K562 (cell line): ENCODE results near the gene LINGO3. TPM values are rescaled to one million over a fixed set of nuclear protein-coding genes. Genes with fewer than 3 reads are reported as not detected.

Source experiments
- ATAC-seq: fragments of 200-7000 bp; cut with Tn5 transposase; 3 replicates; pipeline ENCODE4 v1.9.1; 2020; ENCODE audit warnings: moderate library complexity
- BruUV-seq: library from RNA; stranded (reverse); fragments of 400-500 nt; replicated peaks from 2 replicates; lab custom pipeline; 2021; lab: Mats Ljungman, UMichigan
- CTCF ChIA-PET: fragments of 300-600 bp; formaldehyde crosslinking; extraction: SDS; loops from one replicate; lab custom pipeline; 2021; ENCODE audit warnings: low intra/inter-chr PET ratio; lab: Yijun Ruan, JAX
- POLR2A ChIA-PET: fragments of 300-600, 350-650 bp; sonication (Branson Sonifier 250); formaldehyde crosslinking; extraction: SDS; loops from one replicate; lab custom pipeline; 2021; ENCODE audit warnings: antibody characterized with exemption, inconsistent platforms; lab: Yijun Ruan, JAX
- DNase-seq, 4 experiments: peaks; one replicate each; pipeline versions ENCODE4 v3.0.0 to v3.0.0-alpha.2; 2011 to 2018; ENCODE audit warnings: low spot score in 3 of 4, mixed read lengths in 3 of 4; ENCODE audit errors: extremely low read depth in 1 of 4
- FAIRE-seq: peaks from 2 replicates; lab custom pipeline; 2011; peaks lifted over from hg19 to GRCh38; lab: Jason Lieb, UNC
- H2AFZ ChIP-seq: 2 replicates; pipeline ENCODE4 v1.6.0; 2011; ENCODE audit warnings: low read depth, low read length, control low read depth, inconsistent platforms
- H3K27ac ChIP-seq: fragments of 200-600 bp; 3 replicates; pipeline ENCODE4 v1.8.0; 2011; ENCODE audit warnings: low read depth, mild to moderate bottlenecking, control low read depth, inconsistent platforms, low read length, moderate library complexity, mixed read lengths; ENCODE audit errors: extremely low read depth
- H3K27me3 ChIP-seq, 2 experiments: fragments of 300-600 bp in 1 of 2; 2 replicates in 1 of 2; 3 replicates in 1 of 2; pipeline versions ENCODE4 v1.6.0 to v1.8.0; 2011; ENCODE audit warnings: inconsistent platforms in 2 of 2, low read length in 2 of 2, mild to moderate bottlenecking in 1 of 2, mixed read lengths in 1 of 2, moderate library complexity in 1 of 2; ENCODE audit not compliant: control insufficient read depth in 2 of 2, insufficient read depth in 2 of 2
- H3K36me3 ChIP-seq: fragments of 300-600 bp; 3 replicates; pipeline ENCODE4 v1.8.0; 2011; ENCODE audit warnings: mild to moderate bottlenecking, low read length, inconsistent platforms; ENCODE audit not compliant: control insufficient read depth, insufficient read depth
- H3K4me1 ChIP-seq, 2 experiments: fragments of 200-600 bp in 1 of 2; replicated peaks in 1 of 2; 2 replicates in 1 of 2; 3 replicates in 1 of 2; pipeline versions ENCODE4 v1.5.1 to v1.8.0; 2011; ENCODE audit warnings: inconsistent platforms in 2 of 2, low read length in 2 of 2, mild to moderate bottlenecking in 1 of 2, mixed read lengths in 1 of 2, moderate library complexity in 1 of 2; ENCODE audit not compliant: control insufficient read depth in 2 of 2, insufficient read depth in 2 of 2
- H3K4me2 ChIP-seq: 2 replicates; pipeline ENCODE4 v1.6.1; 2011; ENCODE audit warnings: low read length, control low read depth, inconsistent platforms, mixed read lengths; ENCODE audit not compliant: insufficient read depth
- H3K4me3 ChIP-seq: fragments of 200-600 bp; sonication (generic), shearing (Covaris generic); 2 replicates; pipeline ENCODE4 v1.5.1; 2016; ENCODE audit warnings: control low read depth, inconsistent platforms
- H3K79me2 ChIP-seq: fragments of 200-600 bp; 3 replicates; pipeline ENCODE4 v1.8.0; 2011; ENCODE audit warnings: low read length, inconsistent platforms; ENCODE audit not compliant: control insufficient read depth, insufficient read depth
- H3K9ac ChIP-seq, 2 experiments: 2 replicates each; pipeline versions ENCODE4 v1.6.0 to v1.6.1; 2011; ENCODE audit warnings: low read depth in 2 of 2, low read length in 2 of 2, control low read depth in 1 of 2, inconsistent platforms in 1 of 2, mild to moderate bottlenecking in 1 of 2, mixed read lengths in 1 of 2; ENCODE audit not compliant: insufficient read depth in 1 of 2
- H3K9me1 ChIP-seq: one replicate; pipeline ENCODE4 v1.6.0; 2011; ENCODE audit warnings: inconsistent platforms, mild to moderate bottlenecking, low read length, moderate library complexity; ENCODE audit not compliant: control insufficient read depth, insufficient read depth
- H3K9me3 ChIP-seq: replicated peaks from 2 replicates; pipeline ENCODE4 v1.5.1; 2011; ENCODE audit warnings: low read depth, low read length, inconsistent platforms; ENCODE audit not compliant: control insufficient read depth, insufficient read depth
- H4K20me1 ChIP-seq: replicated peaks from 2 replicates; pipeline ENCODE4 v1.6.1; 2011; ENCODE audit warnings: low read length, inconsistent platforms, mixed read lengths; ENCODE audit not compliant: control insufficient read depth, insufficient read depth
- BRF1 ChIP-seq: IDR thresholded peaks from 3 replicates; pipeline ENCODE4 v1.6.1; 2011; ENCODE audit warnings: borderline replicate concordance, mild to moderate bottlenecking; ENCODE audit not compliant: insufficient read length; ENCODE audit errors: extremely low read depth
- CBFA2T3 ChIP-seq: fragments of 450-650 bp; IDR thresholded peaks from 2 replicates; pipeline ENCODE4 v1.6.1; 2017
- CHD2 ChIP-seq: IDR thresholded peaks from 2 replicates; pipeline ENCODE4 v1.6.1; 2011; ENCODE audit warnings: low read depth, low read length
- CHD4 ChIP-seq: fragments of 200-600 bp; sonication (generic); IDR thresholded peaks from 3 replicates; pipeline ENCODE4 v1.6.1; 2012; ENCODE audit warnings: low read depth, mild to moderate bottlenecking, mixed read lengths, low read length, inconsistent platforms; ENCODE audit not compliant: insufficient read depth, insufficient replicate concordance, poor library complexity, severe bottlenecking
- COPS2 ChIP-seq: fragments of 450-650 bp; conservative IDR thresholded peaks from 2 replicates; pipeline ENCODE4 v1.6.1; 2016; ENCODE audit warnings: mild to moderate bottlenecking, moderate library complexity
- DLX4 ChIP-seq: fragments of 250-450 bp; sonication (Bioruptor Pico); IDR thresholded peaks from 2 replicates; pipeline ENCODE4 v1.6.1; 2021; ENCODE audit warnings: mild to moderate bottlenecking
- EP300 ChIP-seq: IDR thresholded peaks from 2 replicates; pipeline ENCODE4 v1.6.1; 2012; ENCODE audit warnings: low read length, improper control_type of control experiment
- GATA2 ChIP-seq: sonication (generic); formaldehyde crosslinking; IDR thresholded peaks from 2 replicates; pipeline ENCODE4 v1.4.0; 2020; ENCODE audit warnings: mild to moderate bottlenecking, missing genetic modification reagents
- NONO ChIP-seq, 2 experiments: fragments of 200-400 bp in 1 of 2; fragments of 450-650 bp in 1 of 2; formaldehyde crosslinking in 1 of 2; IDR thresholded peaks; 2 replicates each; pipeline ENCODE4 v1.6.1; 2017; ENCODE audit warnings: low read depth in 2 of 2, mild to moderate bottlenecking in 2 of 2, moderate library complexity in 2 of 2, low read length in 1 of 2
- RBM17 ChIP-seq: fragments of 200-400 bp; formaldehyde crosslinking; IDR thresholded peaks from 2 replicates; pipeline ENCODE4 v1.6.1; 2017; ENCODE audit warnings: low read depth, mild to moderate bottlenecking, low read length, borderline replicate concordance
- SMAD2 ChIP-seq: fragments of 150-350 bp; IDR thresholded peaks from 2 replicates; pipeline ENCODE4 v1.6.1; 2014; ENCODE audit warnings: low read depth, mild to moderate bottlenecking, low read length
- ZBED1 ChIP-seq: IDR thresholded peaks from 2 replicates; pipeline ENCODE4 v1.6.1; 2014
- ZEB2 ChIP-seq: fragments of 450-650 bp; IDR thresholded peaks from 2 replicates; pipeline ENCODE4 v1.6.1; 2016
- ZNF398 ChIP-seq: fragments of 250-450 bp; sonication (Bioruptor Pico); IDR thresholded peaks from 2 replicates; pipeline ENCODE4 v1.8.0; 2021; ENCODE audit warnings: moderate library complexity, mild to moderate bottlenecking, inconsistent platforms
- ZNF699 ChIP-seq: fragments of 250-450 bp; sonication (Bioruptor Pico); IDR thresholded peaks from 2 replicates; pipeline ENCODE4 v1.8.0; 2021; ENCODE audit warnings: mild to moderate bottlenecking, moderate library complexity; ENCODE audit not compliant: insufficient replicate concordance
- ZNF76 ChIP-seq: fragments of 250-450 bp; sonication (Bioruptor Pico); IDR thresholded peaks from 2 replicates; pipeline ENCODE4 v1.4.0; 2020; ENCODE audit warnings: mild to moderate bottlenecking, moderate library complexity, borderline replicate concordance
- ZNF778 ChIP-seq: fragments of 450-650 bp; formaldehyde crosslinking; IDR thresholded peaks from 2 replicates; pipeline ENCODE4 v1.4.0; 2020; ENCODE audit warnings: mild to moderate bottlenecking, moderate library complexity
- WGBS: fragments of 100-300 bp; shearing (Covaris generic); methylation state at CpG from one replicate; pipeline ENCODE4 v1.1.6; 2016; ENCODE audit warnings: low coverage, mixed read lengths; ENCODE audit not compliant: insufficient coverage; ENCODE audit errors: missing lambda C conversion rate; 5-methylcytosine and 5-hydroxymethylcytosine counted together
- in situ Hi-C: fragments of 300-500 bp; cut with MboI; formaldehyde crosslinking; loops from 4 replicates; pipeline ENCODE4 v1.15.0; 2018; ENCODE audit warnings: inconsistent platforms, mixed read lengths
- intact Hi-C: fragments of 100-400 bp; cut with micrococcal nuclease; formaldehyde crosslinking; loops from 2 replicates; pipeline ENCODE4 v1.14.2; 2022
- polyA plus RNA-seq, 8 experiments: library from polyadenylated mRNA; depleted of rRNA in 4 of 8; stranded (reverse) in 5 of 8; unstranded in 3 of 8; fragments of >200 nt; fragmentation: Nextera tagmentation in 2 of 8; fragmentation: Illumina TruSeq in 1 of 8; extraction: Ambion mirVana in 2 of 8; extraction: Trizol in 1 of 8; gene quantifications; 2 replicates each; pipeline versions ENCODE4 v1.2.1 to v1.2.3, GENCODE V29; 2011 to 2014; ENCODE audit warnings: inconsistent platforms in 1 of 8, missing spikeins in 1 of 8
- total RNA-seq, 7 experiments: library from RNA; depleted of rRNA in 6 of 7; stranded (reverse); fragments of >200 nt in 6 of 7; fragmentation: Illumina TruSeq in 2 of 7; extraction: Trizol in 2 of 7; gene quantifications; 2 replicates each; pipeline versions ENCODE4 v1.2.1 to v1.2.3, GENCODE V29; 2011 to 2021; ENCODE audit warnings: low replicate concordance in 1 of 7
- TF ChIP-seq, protein P1 (sequence below), 3 experiments: fragments of 200-800 bp in 1 of 3; fragments of 250-450 bp in 1 of 3; fragments of 450-650 bp in 1 of 3; sonication (Bioruptor Pico) in 1 of 3; sonication (Bioruptor generic) in 1 of 3; formaldehyde crosslinking in 1 of 3; IDR thresholded peaks; 2 replicates each; pipeline versions ENCODE4 v1.6.1 to v1.8.0; 2016 to 2022; ENCODE audit warnings: mild to moderate bottlenecking in 2 of 3, missing genetic modification characterization in 2 of 3, missing compliant biosample characterization in 1 of 3, moderate library complexity in 1 of 3

LINGO3 gene
- total and polyA plus RNA-seq, 9 of the 15 experiments (the other 6 are each of a cell fraction or from before 2014, with no cell fraction given) = 0.03 to 0.05 (median 0.03) TPM; not detected in 6

DNA sequence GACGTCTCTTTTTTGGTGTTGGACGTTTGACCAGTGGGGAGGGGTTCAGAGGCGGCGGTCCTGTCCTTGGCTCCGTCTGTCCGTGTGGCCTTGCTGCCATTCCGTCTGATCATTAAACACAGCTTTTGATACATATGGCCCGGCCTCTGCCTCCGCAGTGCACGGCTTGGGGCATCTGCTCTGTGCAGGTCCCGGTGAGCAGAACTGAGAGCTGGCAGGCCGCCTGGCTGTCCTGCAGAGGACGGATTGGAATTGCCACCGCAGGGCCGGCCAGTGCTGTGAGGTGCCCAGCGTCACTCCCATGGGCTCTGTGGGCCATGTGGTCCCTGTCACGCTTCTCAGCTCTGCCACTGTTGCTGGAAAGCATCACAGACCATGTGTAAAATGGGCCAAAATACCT is 46.7 kb upstream of the LINGO3 start:
- H3K9ac ChIP-seq = no peak overlapping the region
- H4K20me1 ChIP-seq = no peaks in the 10 kb centered on the region
- intact Hi-C loops (no loop called here), in situ Hi-C loops (no loop called here)
- no peak overlapping the region for H2AFZ ChIP-seq
- peaks cover 0 to 37% of the 10 kb centered on the region in 2 experiments; a peak in 3 of 5 replicates for H3K4me1 ChIP-seq
- ATAC-seq (no peak), FAIRE-seq (no peak), DNase-seq (no peak)
- H3K9me3 ChIP-seq = no peaks in the 10 kb centered on the region; the same call in 1 of the 2 replicates
- H3K27me3 ChIP-seq = peaks cover 8 to 15% of the 10 kb centered on the region in 2 experiments; a peak in 3 of 5 replicates
- no peaks in the 10 kb centered on the region for H3K79me2 ChIP-seq
- H3K4me3 ChIP-seq = no peak overlapping the region
- H3K9me1 ChIP-seq = peaks cover 2% of the 10 kb centered on the region
- H3K4me2 ChIP-seq = no peak overlapping the region
- WGBS = 84% methylated on average over 13 of the region's 17 CpGs
- POLR2A ChIA-PET = interaction anchor here (0.6 to 1.4 kb wide), 2 partner anchors 9 to 17 kb away, joined by 3 read pairs; no protein-coding TSS in a partner anchor
- CTCF ChIA-PET = no interaction called here
- no peak overlapping the region for H3K27ac ChIP-seq
- BruUV-seq = no TSS peak
- peaks cover 27% of the 10 kb centered on the region; the same call in 2 of the 3 replicates for H3K36me3 ChIP-seq
- TF ChIP-seq NONO (IDR thresholded peaks at IDR 0.05; ENCODE audit: low read depth in 2 of 2, low read length in 1 of 2) (no peak), ZNF778 (CRISPR knock-in tag) (no peak), ZNF76 (CRISPR knock-in tag) (no peak), GATA2 (CRISPR knock-in tag) (no peak), ZEB2 (no peak), RBM17 (no peak), CBFA2T3 (no peak), DLX4 (CRISPR knock-in tag) (no peak), COPS2 (no peak), ZBED1 (no peak), ZNF398 (CRISPR knock-in tag) (no peak), ZNF699 (CRISPR knock-in tag) (no peak), EP300 (no peak), CHD4 (no peak), BRF1 (no peak), CHD2 (no peak), SMAD2 (no peak)
- TF ChIP-seq, protein P1, sequence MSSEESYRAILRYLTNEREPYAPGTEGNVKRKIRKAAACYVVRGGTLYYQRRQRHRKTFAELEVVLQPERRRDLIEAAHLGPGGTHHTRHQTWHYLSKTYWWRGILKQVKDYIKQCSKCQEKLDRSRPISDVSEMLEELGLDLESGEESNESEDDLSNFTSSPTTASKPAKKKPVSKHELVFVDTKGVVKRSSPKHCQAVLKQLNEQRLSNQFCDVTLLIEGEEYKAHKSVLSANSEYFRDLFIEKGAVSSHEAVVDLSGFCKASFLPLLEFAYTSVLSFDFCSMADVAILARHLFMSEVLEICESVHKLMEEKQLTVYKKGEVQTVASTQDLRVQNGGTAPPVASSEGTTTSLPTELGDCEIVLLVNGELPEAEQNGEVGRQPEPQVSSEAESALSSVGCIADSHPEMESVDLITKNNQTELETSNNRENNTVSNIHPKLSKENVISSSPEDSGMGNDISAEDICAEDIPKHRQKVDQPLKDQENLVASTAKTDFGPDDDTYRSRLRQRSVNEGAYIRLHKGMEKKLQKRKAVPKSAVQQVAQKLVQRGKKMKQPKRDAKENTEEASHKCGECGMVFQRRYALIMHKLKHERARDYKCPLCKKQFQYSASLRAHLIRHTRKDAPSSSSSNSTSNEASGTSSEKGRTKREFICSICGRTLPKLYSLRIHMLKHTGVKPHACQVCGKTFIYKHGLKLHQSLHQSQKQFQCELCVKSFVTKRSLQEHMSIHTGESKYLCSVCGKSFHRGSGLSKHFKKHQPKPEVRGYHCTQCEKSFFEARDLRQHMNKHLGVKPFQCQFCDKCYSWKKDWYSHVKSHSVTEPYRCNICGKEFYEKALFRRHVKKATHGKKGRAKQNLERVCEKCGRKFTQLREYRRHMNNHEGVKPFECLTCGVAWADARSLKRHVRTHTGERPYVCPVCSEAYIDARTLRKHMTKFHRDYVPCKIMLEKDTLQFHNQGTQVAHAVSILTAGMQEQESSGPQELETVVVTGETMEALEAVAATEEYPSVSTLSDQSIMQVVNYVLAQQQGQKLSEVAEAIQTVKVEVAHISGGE (CRISPR knock-in tag; IDR thresholded peaks at IDR 0.05) = no peak
